ENCODE measurements around the gene MAK.
"Not testable (repeated sequence)": the region's sequence is repeated elsewhere in the genome, so short reads cannot be mapped to it uniquely, and the experiment has no call there.

Gene MAK

GRCh38 chr6:10853849-10854300 is 15.5 kb upstream of the MAK start:
- DNase-seq: not testable (repeated sequence)

DNA sequence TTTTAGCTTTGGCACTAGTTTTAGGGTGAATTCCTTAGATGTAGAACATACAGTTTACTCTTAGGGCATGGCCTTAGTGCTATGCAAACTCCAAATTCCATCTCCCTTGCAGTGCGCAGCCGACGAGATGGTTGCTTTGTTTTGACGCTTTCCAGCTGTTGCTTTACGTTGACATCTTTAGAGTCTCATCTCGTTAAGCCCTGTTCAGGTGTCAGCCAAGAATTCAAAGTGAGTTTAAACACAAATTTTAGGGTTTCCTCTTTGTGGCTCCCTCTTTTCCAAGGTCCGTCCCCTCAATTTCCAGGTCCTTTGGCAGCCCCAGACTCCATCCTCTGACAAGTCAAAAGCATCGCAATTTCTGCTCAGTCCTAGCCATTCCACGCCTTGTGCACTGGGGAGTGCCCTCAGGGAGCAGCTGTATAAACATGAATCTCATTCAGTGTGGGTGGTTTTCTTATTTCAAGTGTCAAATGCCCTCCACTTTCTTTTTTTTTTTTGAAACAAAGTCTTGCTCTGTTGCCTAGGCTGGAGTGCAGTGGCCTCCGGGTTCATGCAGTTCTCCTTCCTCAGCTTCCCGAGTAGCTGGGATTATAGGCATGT is 14.1 kb upstream of the MAK start:
- peak in 1 of 2 experiments; percentile 15 for DNase-seq

DNA sequence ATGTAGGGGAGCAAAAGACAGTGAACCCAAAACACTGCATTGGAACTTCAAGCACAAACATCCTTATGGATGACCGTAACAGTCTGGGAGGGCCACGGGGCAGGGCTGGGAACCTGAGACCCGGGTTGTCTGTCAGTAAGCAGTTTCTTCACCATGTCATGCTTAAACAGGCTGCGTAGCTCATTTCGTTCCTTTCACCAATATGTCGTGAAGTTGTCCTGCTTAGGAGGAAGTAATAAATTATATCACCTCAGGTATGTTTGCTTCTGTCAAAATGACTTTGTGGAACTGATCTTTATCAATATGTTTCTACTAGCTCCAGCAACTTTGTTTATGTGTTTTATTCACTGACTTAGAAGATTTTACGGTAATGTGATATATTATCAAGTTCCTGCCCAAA is 12.4 kb upstream of the MAK start:
- DNase-seq: no peak

- DNase-seq: no peak
Observed at GRCh38 chr6:10849901-10850300, 11.6 kb upstream of the MAK start.

- DNase-seq: no peak
Observed at GRCh38 chr6:10847684-10848083, 9.3 kb upstream of the MAK start.

GRCh38 chr6:10843554-10843953 is 5.2 kb upstream of the MAK start:
- no peak for DNase-seq

GRCh38 chr6:10838794-10839333 is 525 bp upstream of the MAK start:
- DNase-seq: no peak

GRCh38 chr6:10837622-10837994 is 731 bp downstream of the MAK start:
- no peak for DNase-seq

DNA sequence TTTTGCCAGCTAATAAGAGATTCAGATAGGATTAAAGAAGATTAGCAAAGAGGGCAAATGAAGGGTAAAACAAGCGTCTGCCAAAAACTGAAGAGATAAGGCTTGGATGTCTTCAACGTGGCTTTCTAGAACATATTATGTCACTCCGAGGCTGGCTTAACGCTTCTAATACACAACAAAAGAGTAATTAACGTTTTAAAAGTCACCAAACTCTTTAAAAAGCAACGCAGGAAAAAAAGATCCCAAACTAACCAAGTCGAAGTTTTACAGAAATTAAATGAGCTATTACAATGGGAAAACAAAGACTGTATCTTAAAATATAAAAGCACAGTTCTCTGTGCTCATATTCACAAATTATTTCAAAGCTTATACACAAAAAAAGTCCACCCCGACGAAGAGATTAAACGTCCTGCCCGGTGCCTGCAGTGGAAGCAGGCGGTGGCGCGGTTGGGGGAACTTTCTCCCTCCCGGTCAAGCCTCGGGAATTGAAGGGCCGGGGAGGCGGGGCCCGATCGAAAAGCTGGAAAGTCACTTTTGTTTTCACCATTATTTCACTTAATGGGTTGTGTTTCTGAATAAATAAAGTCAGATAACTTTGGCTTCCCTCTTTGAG is 1.2 kb downstream of the MAK start:
- no peak for DNase-seq

DNA sequence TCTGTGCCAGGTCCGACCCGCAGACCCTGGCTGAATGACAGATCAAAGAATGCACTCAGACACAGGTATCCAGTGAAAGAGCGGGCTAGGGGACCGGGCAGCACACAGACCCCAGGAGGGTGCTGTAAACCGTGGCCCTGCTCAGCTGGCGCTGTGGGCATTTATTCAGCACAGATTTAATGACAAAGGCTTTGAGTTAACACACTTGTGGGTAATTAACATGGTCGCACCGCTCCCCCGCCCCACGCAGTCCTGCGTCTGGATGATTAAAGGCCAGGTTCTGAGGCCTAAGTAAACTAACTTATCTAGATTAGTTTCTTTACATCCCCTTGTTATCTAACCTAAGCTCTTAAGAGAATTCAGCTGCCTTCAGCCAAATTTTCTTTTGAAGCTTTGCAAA is 3.5 kb downstream of the MAK start:
- no peak for DNase-seq

DNA sequence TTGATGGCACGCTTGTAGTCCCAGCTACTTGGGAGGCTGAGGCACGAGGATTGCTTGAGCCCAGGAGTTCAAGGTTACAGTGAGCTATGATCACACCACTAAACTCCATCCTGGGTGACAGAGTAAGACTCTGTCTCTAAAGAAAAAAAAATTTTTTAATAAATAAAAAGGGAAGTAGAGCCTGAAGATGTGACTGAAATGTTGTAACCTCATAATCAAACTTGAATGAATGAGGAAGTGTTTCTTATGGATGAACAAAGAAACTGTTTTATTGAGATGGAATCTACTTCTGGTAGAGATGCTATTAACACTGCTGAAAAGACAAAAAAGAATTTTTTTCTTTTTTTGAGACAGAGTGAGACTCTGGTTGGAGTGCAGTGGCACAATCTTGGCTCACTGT is 6.7 kb downstream of the MAK start:
- DNase-seq: no peak

- DNase-seq: no peak
Observed at GRCh38 chr6:10824819-10825218, 13.5 kb downstream of the MAK start.

DNA sequence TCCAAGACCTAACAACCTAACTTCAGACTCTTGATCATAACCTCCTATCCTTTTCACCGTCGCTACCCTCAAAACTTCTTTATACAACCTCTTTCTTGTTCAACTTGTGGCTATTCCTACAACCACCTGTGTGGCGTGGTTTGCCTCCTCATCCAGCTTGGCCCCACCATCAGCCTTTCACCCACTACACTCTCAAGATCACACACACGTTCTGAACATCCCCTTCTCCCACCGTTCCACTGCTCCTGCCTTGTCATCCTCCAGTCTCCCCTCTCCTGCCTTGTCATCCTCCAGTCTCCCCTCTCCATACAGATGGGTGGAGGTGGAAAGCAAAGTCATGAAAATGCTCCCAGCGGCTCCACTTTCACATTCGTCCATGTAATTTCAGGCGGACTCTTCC is 14.0 kb downstream of the MAK start:
- no peak for DNase-seq

- DNase-seq: not testable (repeated sequence)
Observed at GRCh38 chr6:10814176-10814575, 24.2 kb downstream of the MAK start.

DNA sequence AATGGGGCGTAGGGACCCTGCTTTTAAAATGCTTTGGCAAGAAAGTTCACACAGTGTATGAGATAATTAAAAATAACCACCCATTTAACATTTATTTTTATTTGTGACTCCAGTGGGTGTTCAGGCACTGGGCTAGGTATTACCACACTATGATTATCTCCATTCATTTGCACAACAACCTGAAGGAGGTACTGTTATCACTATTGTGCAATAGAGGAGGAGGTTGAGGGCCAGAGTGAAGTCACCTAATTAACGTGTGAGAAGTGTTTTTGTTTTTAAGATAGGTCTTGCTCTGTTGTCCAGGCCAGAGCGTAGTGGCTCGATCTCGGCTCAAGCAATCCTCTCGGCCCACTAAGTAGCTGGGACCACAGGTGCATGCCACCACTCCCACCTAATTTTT is 29.2 kb downstream of the MAK start:
- no peak for DNase-seq

GRCh38 chr6:10808376-10808775 is 30.0 kb downstream of the MAK start:
- no peak for DNase-seq

DNA sequence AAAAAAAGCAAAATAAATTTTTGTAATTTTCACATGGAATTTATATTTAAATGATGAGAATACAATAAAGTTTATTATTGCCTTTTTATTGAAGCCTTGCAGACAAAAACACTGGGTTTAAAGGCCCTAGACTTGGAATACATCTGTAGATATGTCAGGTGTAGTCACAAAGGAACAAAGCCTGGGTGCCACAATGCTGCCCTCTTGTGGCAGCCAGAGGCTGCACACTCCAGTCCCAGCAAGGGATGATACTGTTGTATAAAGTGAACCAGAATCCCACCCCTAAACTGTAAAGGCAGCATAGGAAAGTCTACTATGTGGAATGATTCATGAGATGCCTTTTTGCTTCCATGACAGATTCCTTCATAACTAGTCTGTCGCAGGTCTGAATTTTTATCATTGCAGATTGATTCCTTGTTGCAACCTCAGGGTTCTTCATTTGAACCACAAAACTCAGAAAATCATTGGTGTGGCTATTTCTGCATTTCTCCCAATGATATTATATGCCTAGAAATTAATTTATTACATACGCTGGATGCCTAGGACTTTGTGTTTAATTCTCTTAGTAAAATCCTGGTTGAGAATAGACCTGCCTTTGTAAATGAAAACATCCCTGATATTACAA is 37.0 kb downstream of the MAK start:
- DNase-seq: peak; percentile 6 to 14

- no peak for DNase-seq
Observed at GRCh38 chr6:10800810-10801209, 37.5 kb downstream of the MAK start.

- DNase-seq: no peak
Observed at GRCh38 chr6:10794239-10794638, 44.1 kb downstream of the MAK start.

- no peak for DNase-seq
Observed at GRCh38 chr6:10793695-10794094, 44.6 kb downstream of the MAK start.

DNA sequence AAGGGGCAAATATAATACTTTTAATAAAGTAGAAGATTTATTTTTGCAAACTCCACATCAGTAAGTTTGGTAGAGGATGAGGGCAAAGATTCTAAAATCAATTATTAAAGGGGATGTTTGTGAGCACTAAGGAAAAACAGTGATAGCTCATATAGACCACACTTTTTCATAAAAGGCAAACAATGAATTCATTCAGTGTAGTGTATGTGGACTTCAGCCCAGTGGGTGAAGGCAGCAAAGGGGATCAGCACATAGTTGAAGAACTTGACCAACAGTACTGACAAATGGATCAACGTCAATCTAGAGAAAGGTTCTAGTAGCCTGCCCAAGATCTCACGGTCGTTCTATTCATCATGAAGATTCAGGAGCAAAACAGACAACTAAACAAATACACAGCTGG is 45.3 kb downstream of the MAK start:
- no peak for DNase-seq

GRCh38 chr6:10792101-10792500 is 46.2 kb downstream of the MAK start:
- no peak for DNase-seq

DNA sequence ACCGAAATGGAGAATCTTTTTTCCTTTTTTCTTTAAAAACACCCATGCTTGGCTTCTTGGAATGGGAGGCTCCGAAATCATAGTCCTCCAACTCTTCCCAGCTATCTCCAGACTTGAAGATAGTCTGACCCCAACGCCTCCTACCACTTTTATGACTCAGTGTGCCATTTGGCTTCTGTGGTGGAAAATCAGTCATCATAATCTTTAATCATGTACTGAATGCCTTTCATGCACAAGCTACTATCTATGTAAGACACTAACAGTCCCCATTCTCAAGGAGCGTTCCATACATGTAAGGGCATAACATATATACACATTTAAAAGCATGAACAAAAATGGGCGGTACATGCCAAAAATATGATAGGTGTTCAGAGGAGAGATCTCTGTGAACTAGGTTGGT is 46.7 kb downstream of the MAK start:
- DNase-seq: no peak

DNA sequence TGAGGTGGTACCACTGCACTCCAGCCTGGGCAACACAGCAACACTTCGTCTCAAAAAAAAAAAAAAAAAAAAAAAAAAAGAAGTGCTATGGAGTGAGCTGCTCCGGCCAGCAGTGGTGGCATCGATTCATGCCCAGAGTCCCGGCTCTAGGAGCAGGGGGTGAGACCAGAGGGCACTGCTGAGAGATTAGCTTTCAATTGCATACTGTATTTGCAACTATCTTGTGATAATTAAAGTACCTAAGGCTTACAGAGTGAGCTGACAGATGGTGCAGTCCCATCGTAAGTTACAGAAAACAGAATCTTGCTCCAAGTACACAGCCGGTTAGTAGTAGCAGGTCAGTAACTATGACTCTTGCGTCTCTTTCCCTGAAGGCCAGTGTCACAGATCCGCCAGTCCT is 59.3 kb downstream of the MAK start:
- DNase-seq: no peak

- no peak for DNase-seq
Observed at GRCh38 chr6:10778230-10778629, 60.1 kb downstream of the MAK start.
